HUES64 (cell line): ENCODE measurements around the gene MMP17.

Source experiments
- H3K27ac ChIP-seq: 2 replicates; pipeline ENCODE4 v1.7.0; 2013; ENCODE audit warnings: low read depth, low read length, inconsistent platforms
- H3K27me3 ChIP-seq: 2 replicates; pipeline ENCODE4 v1.6.1; 2013; ENCODE audit warnings: mild to moderate bottlenecking, low read length; ENCODE audit not compliant: insufficient read depth
- H3K36me3 ChIP-seq: 2 replicates; pipeline ENCODE4 v1.6.1; 2013; ENCODE audit warnings: mild to moderate bottlenecking, low read length; ENCODE audit not compliant: insufficient read depth
- H3K4me1 ChIP-seq: 2 replicates; pipeline ENCODE4 v1.6.1; 2013; ENCODE audit warnings: mild to moderate bottlenecking, low read length, moderate library complexity; ENCODE audit not compliant: insufficient read depth
- H3K4me3 ChIP-seq: 2 replicates; pipeline ENCODE4 v1.5.1; 2013; ENCODE audit warnings: mild to moderate bottlenecking, low read length, moderate library complexity
- H3K9ac ChIP-seq: 2 replicates; pipeline ENCODE4 v1.6.1; 2013; ENCODE audit warnings: mild to moderate bottlenecking, low read depth, low read length
- H3K9me3 ChIP-seq: 2 replicates; pipeline ENCODE4 v1.6.1; 2013; ENCODE audit warnings: low read depth, low read length; ENCODE audit not compliant: insufficient read depth
- WGBS: fragments of 150-250, 120-280 bp; methylation state at CpG from one replicate; pipeline ENCODE4 v1.1.7; 2013; ENCODE audit warnings: missing lambda C conversion rate; 5-methylcytosine and 5-hydroxymethylcytosine counted together

Gene MMP17

GRCh38 chr12:131841547-131841946 lies 13.4 kb downstream of the MMP17 start:
- H3K9ac ChIP-seq: no peak overlapping the region
- peaks cover 20% of the 10 kb centered on the region for H3K36me3 ChIP-seq
- H3K4me1 ChIP-seq: no peaks in the 10 kb centered on the region
- no peaks in the 10 kb centered on the region for H3K9me3 ChIP-seq
- no peak overlapping the region for H3K27ac ChIP-seq
- H3K27me3 ChIP-seq: no peaks in the 10 kb centered on the region
- 96% methylated on average over 22 of the region's 22 CpGs for whole genome bisulfite sequencing
- H3K4me3 ChIP-seq: no peak overlapping the region

- H3K36me3 ChIP-seq: peaks cover 20% of the 10 kb centered on the region
- H3K4me1 ChIP-seq: no peaks in the 10 kb centered on the region
- no peak overlapping the region for H3K27ac ChIP-seq
- H3K9me3 ChIP-seq: no peaks in the 10 kb centered on the region
- H3K27me3 ChIP-seq: no peaks in the 10 kb centered on the region
- H3K4me3 ChIP-seq: no peak overlapping the region
- H3K9ac ChIP-seq: no peak overlapping the region
- WGBS: 95% methylated on average over 15 of the region's 15 CpGs
Measured at GRCh38 chr12:131842169-131842568, 14.0 kb downstream of the MMP17 start.

- no peak overlapping the region for H3K27ac ChIP-seq
- no peak overlapping the region for H3K9ac ChIP-seq
- H3K4me1 ChIP-seq: no peaks in the 10 kb centered on the region
- no peak overlapping the region for H3K4me3 ChIP-seq
- no peaks in the 10 kb centered on the region for H3K9me3 ChIP-seq
- H3K36me3 ChIP-seq: peaks cover 20% of the 10 kb centered on the region
- H3K27me3 ChIP-seq: no peaks in the 10 kb centered on the region
- 97% methylated on average over 16 of the region's 16 CpGs for WGBS
Measured at GRCh38 chr12:131843527-131843926, 15.3 kb downstream of the MMP17 start.

- WGBS: 94% methylated on average over 11 of the region's 11 CpGs
- no peaks in the 10 kb centered on the region for H3K27me3 ChIP-seq
- H3K9ac ChIP-seq: no peak overlapping the region
- H3K4me3 ChIP-seq: no peak overlapping the region
- no peak overlapping the region for H3K27ac ChIP-seq
- H3K4me1 ChIP-seq: no peaks in the 10 kb centered on the region
- no peaks in the 10 kb centered on the region for H3K9me3 ChIP-seq
- H3K36me3 ChIP-seq: peaks cover 20% of the 10 kb centered on the region
Measured at GRCh38 chr12:131844140-131844539, 15.9 kb downstream of the MMP17 start.

- H3K4me1 ChIP-seq: no peaks in the 10 kb centered on the region
- 96% methylated on average over 25 of the region's 25 CpGs for WGBS
- no peak overlapping the region for H3K9ac ChIP-seq
- peaks cover 20% of the 10 kb centered on the region for H3K36me3 ChIP-seq
- H3K27ac ChIP-seq: no peak overlapping the region
- no peak overlapping the region for H3K4me3 ChIP-seq
- no peaks in the 10 kb centered on the region for H3K27me3 ChIP-seq
- no peaks in the 10 kb centered on the region for H3K9me3 ChIP-seq
Measured at GRCh38 chr12:131844656-131845055, 16.5 kb downstream of the MMP17 start.

GRCh38 chr12:131845121-131845520 lies 16.9 kb downstream of the MMP17 start:
- Histone ChIP-seq H3K9me3 (no peaks in the 10 kb centered on the region), H3K27ac (no peak overlapping the region), H3K4me1 (no peaks in the 10 kb centered on the region), H3K27me3 (no peaks in the 10 kb centered on the region), H3K9ac (no peak overlapping the region), H3K4me3 (no peak overlapping the region), H3K36me3 (peaks cover 20% of the 10 kb centered on the region)
- 95% methylated on average over 29 of the region's 29 CpGs for WGBS

- H3K27ac ChIP-seq: no peak overlapping the region
- peaks cover 11% of the 10 kb centered on the region for H3K36me3 ChIP-seq
- H3K9me3 ChIP-seq: no peaks in the 10 kb centered on the region
- H3K9ac ChIP-seq: no peak overlapping the region
- H3K4me3 ChIP-seq: no peak overlapping the region
- 95% methylated on average over 10 of the region's 10 CpGs for WGBS
- H3K4me1 ChIP-seq: no peaks in the 10 kb centered on the region
- no peaks in the 10 kb centered on the region for H3K27me3 ChIP-seq
Measured at GRCh38 chr12:131847456-131847855, 19.3 kb downstream of the MMP17 start.

GRCh38 chr12:131848753-131849152 lies 20.6 kb downstream of the MMP17 start:
- H3K9me3 ChIP-seq: no peaks in the 10 kb centered on the region
- peaks cover 11% of the 10 kb centered on the region for H3K36me3 ChIP-seq
- no peak overlapping the region for H3K9ac ChIP-seq
- H3K27ac ChIP-seq: no peak overlapping the region
- H3K4me3 ChIP-seq: no peak overlapping the region
- 95% methylated on average over 24 of the region's 24 CpGs for WGBS
- H3K4me1 ChIP-seq: no peaks in the 10 kb centered on the region
- H3K27me3 ChIP-seq: no peaks in the 10 kb centered on the region

GRCh38 chr12:131849700-131850553 lies 21.7 kb downstream of the MMP17 start:
- WGBS: 93% methylated on average over 47 of the region's 47 CpGs
- Histone ChIP-seq H3K4me1 (no peaks in the 10 kb centered on the region), H3K9ac (no peak overlapping the region), H3K36me3 (peaks cover 5% of the 10 kb centered on the region; the same call in 1 of the 2 replicates), H3K27ac (no peak overlapping the region), H3K9me3 (no peaks in the 10 kb centered on the region), H3K27me3 (no peaks in the 10 kb centered on the region), H3K4me3 (no peak overlapping the region)

GRCh38 chr12:131850856-131851559 lies 22.8 kb downstream of the MMP17 start:
- Histone ChIP-seq H3K27ac (no peak overlapping the region), H3K27me3 (0 out of 2 replicates have a peak, but pooled peaks cover under 1% of the 10 kb centered on the region), H3K36me3 (no peaks in the 10 kb centered on the region), H3K9me3 (no peaks in the 10 kb centered on the region), H3K4me3 (no peak overlapping the region), H3K4me1 (no peaks in the 10 kb centered on the region), H3K9ac (no peak overlapping the region)
- WGBS: 85% methylated on average over 41 of the region's 41 CpGs

GRCh38 chr12:131851741-131852550 lies 23.8 kb downstream of the MMP17 start:
- H3K36me3 ChIP-seq: no peaks in the 10 kb centered on the region
- H3K9ac ChIP-seq: no peak overlapping the region; the same call in 1 of the 2 replicates
- H3K9me3 ChIP-seq: no peaks in the 10 kb centered on the region
- H3K4me3 ChIP-seq: no peak overlapping the region
- no peaks in the 10 kb centered on the region for H3K4me1 ChIP-seq
- H3K27me3 ChIP-seq: peaks cover 6% of the 10 kb centered on the region; the same call in 1 of the 2 replicates
- H3K27ac ChIP-seq: no peak overlapping the region
- 94% methylated on average over 37 of the region's 37 CpGs for WGBS
